Measurements from ENCODE around the gene ODAPH. TPM values are rescaled to one million over a fixed set of nuclear protein-coding genes. Genes with fewer than 3 reads are reported as not detected.
"Not testable (repeated sequence)": the region's sequence is repeated elsewhere in the genome, so short reads cannot be mapped to it uniquely, and the experiment has no call there.

Gene ODAPH
- total RNA-seq, 4 donors from 2014 or later: not detected

DNA sequence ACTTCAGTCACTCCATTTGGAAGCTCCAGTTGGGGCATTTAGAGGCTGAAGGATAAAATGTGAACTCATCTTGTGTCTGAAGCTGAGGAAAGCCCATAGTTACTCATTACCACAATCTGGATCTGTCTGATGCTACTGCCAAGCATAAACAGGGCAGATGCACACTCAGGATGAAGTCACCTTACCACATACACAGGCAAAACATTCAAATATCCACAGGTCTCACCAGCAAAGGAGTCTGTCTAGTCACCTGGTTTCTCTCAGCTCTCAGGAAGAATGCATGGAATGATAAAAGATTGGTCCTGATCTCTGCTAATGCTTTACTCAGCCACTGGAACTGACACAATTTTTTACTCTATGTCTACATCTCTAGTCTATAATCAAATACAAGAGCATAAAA is 13.0 kb upstream of the ODAPH start:
- TF ChIP-seq POLR2AphosphoS5 (IDR thresholded peaks at IDR 0.05) (no peak), POLR2A (IDR thresholded peaks at IDR 0.05; ENCODE audit: low read depth) (no peak), CTCF (IDR thresholded peaks at IDR 0.05) (no peak), EP300 (IDR thresholded peaks at IDR 0.05) (no peak)
- peaks cover 0 to 33% (median 28%) of the 10 kb centered on the region in 4 donors for H3K36me3 ChIP-seq
- H3K4me1 ChIP-seq: peaks cover 0 to under 1% (median 0%) of the 10 kb centered on the region in 4 donors
- no peaks in the 10 kb centered on the region for H3K27me3 ChIP-seq
- intact Hi-C loops (cut with DNase I): no loop called here
- no peak overlapping the region for H3K4me3 ChIP-seq
- no peak overlapping the region for H3K27ac ChIP-seq (replicated peaks in 1 of 4)
- no peaks in the 10 kb centered on the region for H3K9me3 ChIP-seq
- no peak for DNase-seq (ENCODE audit: extremely low spot score)

GRCh38 chr4:75544220-75544619 is 11.6 kb upstream of the ODAPH start:
- 94% methylated on average over 8 of the region's 8 CpGs for WGBS
- DNase-seq (ENCODE audit: extremely low spot score); H3K9me3 ChIP-seq; H3K27me3 ChIP-seq; H3K27ac ChIP-seq (replicated peaks in 1 of 4); intact Hi-C loops (cut with DNase I); H3K4me3 ChIP-seq; H3K4me1 ChIP-seq: not testable (repeated sequence)
- H3K36me3 ChIP-seq: peaks cover 0 to 33% (median 24%) of the 10 kb centered on the region in 4 donors

DNA sequence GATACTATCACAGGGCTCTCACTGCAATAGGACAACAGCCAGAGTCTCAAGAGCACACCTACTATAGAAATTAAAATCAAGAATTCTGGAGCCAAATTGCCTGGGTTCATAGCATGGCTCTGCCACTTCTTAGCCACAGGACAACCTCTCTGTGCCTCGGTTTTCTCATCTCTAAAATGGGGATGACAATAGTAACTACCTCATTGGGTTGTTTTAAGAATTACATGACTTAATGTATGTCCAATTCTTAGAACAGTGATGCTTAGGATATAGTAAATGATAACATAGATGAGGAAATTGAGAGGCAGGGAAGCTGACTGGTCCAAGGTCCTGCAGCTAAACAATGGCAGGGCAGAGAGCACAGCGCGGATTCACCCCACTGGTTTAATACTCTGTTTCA is 11.0 kb upstream of the ODAPH start:
- peaks cover 0 to 6% (median 0%) of the 10 kb centered on the region in 4 donors for H3K4me1 ChIP-seq
- peaks cover 0 to 27% (median 23%) of the 10 kb centered on the region in 4 donors for H3K36me3 ChIP-seq
- 84% methylated on average over 3 of the region's 3 CpGs for WGBS
- H3K27ac ChIP-seq (replicated peaks in 1 of 4): no peak overlapping the region
- TF ChIP-seq POLR2A (IDR thresholded peaks at IDR 0.05; ENCODE audit: low read depth) (no peak), EP300 (IDR thresholded peaks at IDR 0.05) (no peak)
- H3K4me3 ChIP-seq: no peak overlapping the region
- no peaks in the 10 kb centered on the region for H3K9me3 ChIP-seq
- no peak for DNase-seq (ENCODE audit: extremely low spot score)
- intact Hi-C loops (cut with DNase I): no loop called here
- no peaks in the 10 kb centered on the region for H3K27me3 ChIP-seq

- intact Hi-C loops (cut with DNase I): no loop called here
- Histone ChIP-seq H3K27ac (replicated peaks in 1 of 4) (no peak overlapping the region), H3K4me1 (peaks cover 0 to 6% (median 0%) of the 10 kb centered on the region in 4 donors), H3K27me3 (no peaks in the 10 kb centered on the region), H3K36me3 (peaks cover 0 to 22% (median 21%) of the 10 kb centered on the region in 4 donors), H3K9me3 (no peaks in the 10 kb centered on the region), H3K4me3 (no peak overlapping the region)
- no peak for DNase-seq (ENCODE audit: extremely low spot score)
- WGBS: 96% methylated on average over 5 of the region's 5 CpGs
- TF ChIP-seq EP300 (IDR thresholded peaks at IDR 0.05) (no peak), POLR2AphosphoS5 (IDR thresholded peaks at IDR 0.05) (no peak), CTCF (IDR thresholded peaks at IDR 0.05) (no peak), POLR2A (IDR thresholded peaks at IDR 0.05; ENCODE audit: low read depth) (no peak)
Observed at GRCh38 chr4:75545526-75545925, 10.3 kb upstream of the ODAPH start.

- H3K36me3 ChIP-seq: peaks cover 0 to 22% (median 19%) of the 10 kb centered on the region in 4 donors
- TF ChIP-seq CTCF (IDR thresholded peaks at IDR 0.05): no peak
- TF ChIP-seq POLR2AphosphoS5 (IDR thresholded peaks at IDR 0.05): peak in 1 of 2 donors; percentile 24
- WGBS: 70% methylated on average over 15 of the region's 15 CpGs
- DNase-seq (ENCODE audit: extremely low spot score): no peak
- no peak overlapping the region for H3K4me3 ChIP-seq
- intact Hi-C loops (cut with DNase I): no loop called here
- peaks cover 0 to 6% (median 0%) of the 10 kb centered on the region in 4 donors for H3K4me1 ChIP-seq
- no peaks in the 10 kb centered on the region for H3K27me3 ChIP-seq
- H3K9me3 ChIP-seq: no peaks in the 10 kb centered on the region
- H3K27ac ChIP-seq (replicated peaks in 1 of 4): no peak overlapping the region
Observed at GRCh38 chr4:75547647-75548387, 8.0 kb upstream of the ODAPH start.

- DNase-seq (ENCODE audit: extremely low spot score): no peak
- intact Hi-C loops (cut with DNase I): no loop called here
- no peaks in the 10 kb centered on the region for H3K27me3 ChIP-seq
- peaks cover 0 to 6% (median 0%) of the 10 kb centered on the region in 4 donors for H3K4me1 ChIP-seq
- no peak overlapping the region for H3K4me3 ChIP-seq
- no peaks in the 10 kb centered on the region for H3K9me3 ChIP-seq
- H3K27ac ChIP-seq (replicated peaks in 1 of 4): no peak overlapping the region
- H3K36me3 ChIP-seq: peaks cover 0 to 20% (median 15%) of the 10 kb centered on the region in 4 donors
- TF ChIP-seq POLR2AphosphoS5 (IDR thresholded peaks at IDR 0.05): no peak
- 86% methylated on average over 2 of the region's 2 CpGs for WGBS
Observed at GRCh38 chr4:75549019-75549418, 6.8 kb upstream of the ODAPH start.
